ENCODE data around the gene SEBOX.

DNA sequence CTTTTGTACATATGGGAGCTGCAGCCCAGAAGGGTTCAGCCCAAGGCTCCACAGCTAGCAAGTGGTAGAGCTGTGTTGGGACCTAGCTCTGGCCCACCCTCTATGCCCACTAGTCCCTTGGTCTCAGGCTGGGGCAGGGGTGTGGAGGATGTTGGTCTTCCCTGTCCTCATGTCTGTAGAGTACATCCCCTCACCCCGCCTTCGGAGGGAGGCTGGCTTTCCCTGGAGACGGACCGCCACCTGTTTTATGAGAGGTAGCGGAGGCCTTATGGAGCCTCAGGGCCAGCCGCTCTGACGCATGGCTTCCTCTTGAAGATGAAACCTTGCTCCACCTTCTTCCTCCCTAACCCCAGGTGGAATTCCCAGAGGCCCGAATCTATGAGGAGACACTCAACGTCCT, 21.0 kb downstream of the SEBOX start:
- TF ChIP-seq, protein P1, sequence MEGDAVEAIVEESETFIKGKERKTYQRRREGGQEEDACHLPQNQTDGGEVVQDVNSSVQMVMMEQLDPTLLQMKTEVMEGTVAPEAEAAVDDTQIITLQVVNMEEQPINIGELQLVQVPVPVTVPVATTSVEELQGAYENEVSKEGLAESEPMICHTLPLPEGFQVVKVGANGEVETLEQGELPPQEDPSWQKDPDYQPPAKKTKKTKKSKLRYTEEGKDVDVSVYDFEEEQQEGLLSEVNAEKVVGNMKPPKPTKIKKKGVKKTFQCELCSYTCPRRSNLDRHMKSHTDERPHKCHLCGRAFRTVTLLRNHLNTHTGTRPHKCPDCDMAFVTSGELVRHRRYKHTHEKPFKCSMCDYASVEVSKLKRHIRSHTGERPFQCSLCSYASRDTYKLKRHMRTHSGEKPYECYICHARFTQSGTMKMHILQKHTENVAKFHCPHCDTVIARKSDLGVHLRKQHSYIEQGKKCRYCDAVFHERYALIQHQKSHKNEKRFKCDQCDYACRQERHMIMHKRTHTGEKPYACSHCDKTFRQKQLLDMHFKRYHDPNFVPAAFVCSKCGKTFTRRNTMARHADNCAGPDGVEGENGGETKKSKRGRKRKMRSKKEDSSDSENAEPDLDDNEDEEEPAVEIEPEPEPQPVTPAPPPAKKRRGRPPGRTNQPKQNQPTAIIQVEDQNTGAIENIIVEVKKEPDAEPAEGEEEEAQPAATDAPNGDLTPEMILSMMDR (IDR thresholded peaks at IDR 0.05; ENCODE audit: low read depth, low read length, poor library complexity, severe bottlenecking): no peak
- no peak for TF ChIP-seq EZH2phosphoT487 (IDR thresholded peaks at IDR 0.05; ENCODE audit: borderline replicate concordance, low read length)

All from DOHH2 (cell line).